Measurements from ENCODE around the gene ADGRL3.
"Not testable (repeated sequence)": the region's sequence is repeated elsewhere in the genome, so short reads cannot be mapped to it uniquely, and the experiment has no call there.

GRCh38 chr4:61509721-61510241 lies 309.7 kb downstream of the ADGRL3 start:
- not testable (repeated sequence) for TF ChIP-seq CTCF, EP300, POLR2A (IDR thresholded peaks at IDR 0.05)
